K562 (cell line): ENCODE data around the gene EHD2. TPM values are rescaled to one million over a fixed set of nuclear protein-coding genes. Genes with fewer than 3 reads are reported as not detected.

ENCODE experiments used
- CREBBP ChIP-seq: IDR thresholded peaks from one replicate; pipeline ENCODE4 v1.6.1; 2012; ENCODE audit warnings: low read depth, mild to moderate bottlenecking, control low read depth, inconsistent platforms, low read length
- FOXK1 ChIP-seq: sonication (generic); formaldehyde crosslinking; IDR thresholded peaks from 2 replicates; pipeline ENCODE4 v1.8.0; 2022; ENCODE audit warnings: missing genetic modification reagents, mild to moderate bottlenecking, borderline replicate concordance
- KDM2B ChIP-seq: fragments of 250-450 bp; sonication (Bioruptor Pico); IDR thresholded peaks from 2 replicates; pipeline ENCODE4 v1.8.0; 2021; ENCODE audit warnings: mild to moderate bottlenecking, moderate library complexity
- KLF10 ChIP-seq: fragments of 250-450 bp; sonication (Bioruptor Pico); IDR thresholded peaks from 2 replicates; pipeline ENCODE4 v1.6.1; 2021; ENCODE audit warnings: matching md5 sums
- MYC ChIP-seq, 2 experiments: fragments of 250-450 bp in 1 of 2; sonication (Bioruptor Pico) in 1 of 2; IDR thresholded peaks; 2 replicates each; pipeline versions ENCODE4 v1.5.1 to v1.6.1; 2012 to 2021; ENCODE audit warnings: low read depth in 2 of 2, borderline replicate concordance in 1 of 2, improper control_type of control experiment in 1 of 2, low read length in 1 of 2, mild to moderate bottlenecking in 1 of 2, moderate library complexity in 1 of 2
- NEUROD1 ChIP-seq: fragments of 150-350 bp; IDR thresholded peaks from 2 replicates; pipeline ENCODE4 v1.6.1; 2014; ENCODE audit warnings: borderline replicate concordance, low read length, low read depth; ENCODE audit not compliant: partially characterized antibody
- SPI1 ChIP-seq: IDR thresholded peaks from 2 replicates; pipeline ENCODE4 v1.6.1; 2011; ENCODE audit warnings: low read depth, low read length, control low read depth, borderline replicate concordance
- ZNF184 ChIP-seq: sonication (generic); formaldehyde crosslinking; IDR thresholded peaks from 2 replicates; pipeline ENCODE4 v1.5.0; 2020; ENCODE audit warnings: missing genetic modification reagents
- ZNF232 ChIP-seq: sonication (generic); formaldehyde crosslinking; IDR thresholded peaks from 2 replicates; pipeline ENCODE4 v1.8.0; 2022; ENCODE audit warnings: mild to moderate bottlenecking, missing genetic modification reagents
- ZNF316 ChIP-seq: fragments of 450-650 bp; IDR thresholded peaks from 2 replicates; pipeline ENCODE4 v1.6.1; 2016
- polyA plus RNA-seq, 8 experiments: library from polyadenylated mRNA; depleted of rRNA in 4 of 8; stranded (reverse) in 5 of 8; unstranded in 3 of 8; fragments of >200 nt; fragmentation: Nextera tagmentation in 2 of 8; fragmentation: Illumina TruSeq in 1 of 8; extraction: Ambion mirVana in 2 of 8; extraction: Trizol in 1 of 8; gene quantifications; 2 replicates each; pipeline versions ENCODE4 v1.2.1 to v1.2.3, GENCODE V29; 2011 to 2014; ENCODE audit warnings: inconsistent platforms in 1 of 8, missing spikeins in 1 of 8
- total RNA-seq, 7 experiments: library from RNA; depleted of rRNA in 6 of 7; stranded (reverse); fragments of >200 nt in 6 of 7; fragmentation: Illumina TruSeq in 2 of 7; extraction: Trizol in 2 of 7; gene quantifications; 2 replicates each; pipeline versions ENCODE4 v1.2.1 to v1.2.3, GENCODE V29; 2011 to 2021; ENCODE audit warnings: low replicate concordance in 1 of 7
- TF ChIP-seq, protein P1 (sequence below), 2 experiments: fragments of 450-650 bp in 1 of 2; sonication (generic) in 1 of 2; formaldehyde crosslinking in 1 of 2; IDR thresholded peaks; 2 replicates each; pipeline versions ENCODE4 v1.7.1 to v1.9.0; 2016 to 2022; ENCODE audit warnings: inconsistent platforms in 1 of 2, mild to moderate bottlenecking in 1 of 2, missing genetic modification reagents in 1 of 2
- TF ChIP-seq, protein P2 (sequence below), 2 experiments: fragments of 450-650 bp in 1 of 2; sonication (generic) in 1 of 2; formaldehyde crosslinking in 1 of 2; IDR thresholded peaks in 1 of 2; conservative IDR thresholded peaks in 1 of 2; 2 replicates each; pipeline versions ENCODE4 v1.6.1 to v1.8.1; 2016 to 2023; ENCODE audit warnings: mild to moderate bottlenecking in 2 of 2, moderate library complexity in 2 of 2, inconsistent platforms in 1 of 2, missing genetic modification reagents in 1 of 2
- TF ChIP-seq, protein P3 (sequence below): sonication (generic); formaldehyde crosslinking; IDR thresholded peaks from 2 replicates; pipeline ENCODE4 v1.8.0; 2022; ENCODE audit warnings: missing genetic modification reagents, mild to moderate bottlenecking, moderate library complexity, borderline replicate concordance

Gene EHD2
- total and polyA plus RNA-seq, 9 of the 15 experiments (the other 6 are each of a cell fraction or from before 2014, with no cell fraction given), result 1.7 to 32.2 (median 3.0) TPM

- TF ChIP-seq, protein P1, sequence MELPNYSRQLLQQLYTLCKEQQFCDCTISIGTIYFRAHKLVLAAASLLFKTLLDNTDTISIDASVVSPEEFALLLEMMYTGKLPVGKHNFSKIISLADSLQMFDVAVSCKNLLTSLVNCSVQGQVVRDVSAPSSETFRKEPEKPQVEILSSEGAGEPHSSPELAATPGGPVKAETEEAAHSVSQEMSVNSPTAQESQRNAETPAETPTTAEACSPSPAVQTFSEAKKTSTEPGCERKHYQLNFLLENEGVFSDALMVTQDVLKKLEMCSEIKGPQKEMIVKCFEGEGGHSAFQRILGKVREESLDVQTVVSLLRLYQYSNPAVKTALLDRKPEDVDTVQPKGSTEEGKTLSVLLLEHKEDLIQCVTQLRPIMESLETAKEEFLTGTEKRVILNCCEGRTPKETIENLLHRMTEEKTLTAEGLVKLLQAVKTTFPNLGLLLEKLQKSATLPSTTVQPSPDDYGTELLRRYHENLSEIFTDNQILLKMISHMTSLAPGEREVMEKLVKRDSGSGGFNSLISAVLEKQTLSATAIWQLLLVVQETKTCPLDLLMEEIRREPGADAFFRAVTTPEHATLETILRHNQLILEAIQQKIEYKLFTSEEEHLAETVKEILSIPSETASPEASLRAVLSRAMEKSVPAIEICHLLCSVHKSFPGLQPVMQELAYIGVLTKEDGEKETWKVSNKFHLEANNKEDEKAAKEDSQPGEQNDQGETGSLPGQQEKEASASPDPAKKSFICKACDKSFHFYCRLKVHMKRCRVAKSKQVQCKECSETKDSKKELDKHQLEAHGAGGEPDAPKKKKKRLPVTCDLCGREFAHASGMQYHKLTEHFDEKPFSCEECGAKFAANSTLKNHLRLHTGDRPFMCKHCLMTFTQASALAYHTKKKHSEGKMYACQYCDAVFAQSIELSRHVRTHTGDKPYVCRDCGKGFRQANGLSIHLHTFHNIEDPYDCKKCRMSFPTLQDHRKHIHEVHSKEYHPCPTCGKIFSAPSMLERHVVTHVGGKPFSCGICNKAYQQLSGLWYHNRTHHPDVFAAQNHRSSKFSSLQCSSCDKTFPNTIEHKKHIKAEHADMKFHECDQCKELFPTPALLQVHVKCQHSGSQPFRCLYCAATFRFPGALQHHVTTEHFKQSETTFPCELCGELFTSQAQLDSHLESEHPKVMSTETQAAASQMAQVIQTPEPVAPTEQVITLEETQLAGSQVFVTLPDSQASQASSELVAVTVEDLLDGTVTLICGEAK (IDR thresholded peaks at IDR 0.05), result peak; percentile 22; the same call in 1 of the 2 replicates
- TF ChIP-seq, protein P1 (CRISPR knock-in tag; IDR thresholded peaks at IDR 0.05), result no peak
- TF ChIP-seq, protein P2, sequence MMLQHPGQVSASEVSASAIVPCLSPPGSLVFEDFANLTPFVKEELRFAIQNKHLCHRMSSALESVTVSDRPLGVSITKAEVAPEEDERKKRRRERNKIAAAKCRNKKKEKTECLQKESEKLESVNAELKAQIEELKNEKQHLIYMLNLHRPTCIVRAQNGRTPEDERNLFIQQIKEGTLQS (IDR thresholded peaks at IDR 0.05), result no peak; the same call in 1 of the 2 replicates
- TF ChIP-seq, protein P2 (CRISPR knock-in tag; conservative IDR thresholded peaks at IDR 0.05), result no peak
- no peak for TF ChIP-seq ZNF316
- no peak for TF ChIP-seq KLF10 (CRISPR knock-in tag)
- no peak for TF ChIP-seq ZNF232
- TF ChIP-seq ZNF184 (CRISPR knock-in tag), result no peak
- no peak for TF ChIP-seq MYC (IDR thresholded peaks at IDR 0.05; ENCODE audit: low read depth, low read length)
- no peak for TF ChIP-seq MYC (CRISPR knock-in tag; IDR thresholded peaks at IDR 0.05; ENCODE audit: borderline replicate concordance, low read depth)
- TF ChIP-seq, protein P3, sequence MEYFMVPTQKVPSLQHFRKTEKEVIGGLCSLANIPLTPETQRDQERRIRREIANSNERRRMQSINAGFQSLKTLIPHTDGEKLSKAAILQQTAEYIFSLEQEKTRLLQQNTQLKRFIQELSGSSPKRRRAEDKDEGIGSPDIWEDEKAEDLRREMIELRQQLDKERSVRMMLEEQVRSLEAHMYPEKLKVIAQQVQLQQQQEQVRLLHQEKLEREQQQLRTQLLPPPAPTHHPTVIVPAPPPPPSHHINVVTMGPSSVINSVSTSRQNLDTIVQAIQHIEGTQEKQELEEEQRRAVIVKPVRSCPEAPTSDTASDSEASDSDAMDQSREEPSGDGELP, result peak; percentile 85
- TF ChIP-seq KDM2B (CRISPR knock-in tag), result no peak
- TF ChIP-seq NEUROD1, result peak; percentile 69
- TF ChIP-seq FOXK1 (CRISPR knock-in tag), result no peak
- TF ChIP-seq SPI1, result peak; percentile 69; the same call in 1 of the 2 replicates
- TF ChIP-seq CREBBP, result no peak
Measured at GRCh38 chr19:47729799-47730520, 16.7 kb downstream of the EHD2 start (continued).
